Ovary (tissue), 9 donors: Measurements from ENCODE around the gene SMIM5. TPM values are rescaled to one million over a fixed set of nuclear protein-coding genes. Genes with fewer than 3 reads are reported as not detected.
A peak's percentile ranks its signal among the peaks of the same experiment; 100 is the strongest.

Source experiments
- DNase-seq, 5 donors: peaks; one replicate each; pipeline ENCODE4 v3.0.0-alpha.2; 2019 to 2020
- H3K27ac ChIP-seq, 2 donors: fragments of 200-600 bp; one replicate each; pipeline versions ENCODE4 v1.5.1 to v1.8.0; 2019 to 2022
- H3K27me3 ChIP-seq: fragments of 200-600 bp; one replicate; pipeline ENCODE4 v1.8.0; 2022
- H3K36me3 ChIP-seq: fragments of 200-600 bp; sonication (generic); one replicate; pipeline ENCODE4 v1.5.1; 2019
- H3K4me1 ChIP-seq: one replicate; pipeline ENCODE4 v1.8.1; 2013; ENCODE audit warnings: mild to moderate bottlenecking, moderate library complexity; ENCODE audit not compliant: insufficient read depth
- H3K4me3 ChIP-seq: fragments of 200-600 bp; sonication (generic); one replicate; pipeline ENCODE4 v1.5.1; 2017
- H3K9me3 ChIP-seq, 2 donors: fragments of 200-600 bp in 1 of 2; sonication (generic) in 1 of 2; one replicate each; pipeline versions ENCODE4 v1.5.1 to v1.8.1; 2013 to 2019; ENCODE audit warnings: mild to moderate bottlenecking in 1 of 2, moderate library complexity in 1 of 2
- CTCF ChIP-seq, 3 donors: fragments of 450-650 bp in 2 of 3; fragments of 200-600 bp in 1 of 3; IDR thresholded peaks; one replicate each; pipeline versions ENCODE4 v1.5.1 to v1.8.0; 2016 to 2022; ENCODE audit warnings: antibody characterized with exemption in 3 of 3, mild to moderate bottlenecking in 1 of 3
- EP300 ChIP-seq: sonication (generic); formaldehyde crosslinking; IDR thresholded peaks from one replicate; pipeline ENCODE4 v1.6.1; 2017; ENCODE audit warnings: antibody characterized with exemption
- POLR2A ChIP-seq: fragments of 450-650 bp; IDR thresholded peaks from one replicate; pipeline ENCODE4 v1.6.1; 2017; ENCODE audit warnings: antibody characterized with exemption, mild to moderate bottlenecking, moderate library complexity
- WGBS, 3 donors: extraction: QIAGEN DNeasy Blood & Tissue Kit in 1 of 3; methylation state at CpG; one replicate each; pipeline versions ENCODE4 v1.1.5 to v1.1.7; 2013 to 2017; 5-methylcytosine and 5-hydroxymethylcytosine counted together
- intact Hi-C, 4 donors: fragments of 100-400 bp; cut with DNase I; formaldehyde crosslinking; loops; one replicate each; pipeline versions ENCODE4 v1.11.0 to v1.15.1; 2022 to 2023
- polyA plus RNA-seq, 2 donors: library from polyadenylated mRNA; stranded (reverse); fragments of 200-250 nt in 1 of 2; fragments of 350-450 nt in 1 of 2; fragmentation: Illumina TruSeq in 1 of 2; extraction: RNeasy Lipid Tissue Mini Kit (QIAGEN cat#74804) in 1 of 2; gene quantifications; one replicate each; pipeline ENCODE4 v1.2.3, GENCODE V29; 2013 to 2014
- total RNA-seq, 7 donors: library from RNA; depleted of rRNA in 2 of 7; stranded (reverse); fragments of >200 nt in 2 of 7; fragmentation: NEBNext Ultra II Directional in 3 of 7; extraction: Animal tissue kit (Norgen Biotek cat#: 25700) in 3 of 7; gene quantifications; one replicate each; pipeline versions ENCODE4 v1.1.0 to v1.2.4, GENCODE V29; 2016 to 2023
- donor health status: DM: no; HTN: no; CAD: no; lungs with moderate emphysema.
- donor health status: DM: no; HTN: no; CAD: no.
- donor health status: Bipolar disorder and iron deficiency.
- donor health status: DM: yes; HTN: yes; CAD: no.
- donor health status: DM: no; HTN: no; CAD: no.
- donor health status: DM: yes; HTN: yes; CAD: no.

The SMIM5 gene
- total and polyA plus RNA-seq, 9 donors, result 0.51 to 7.9 (median 1.3) TPM

DNA sequence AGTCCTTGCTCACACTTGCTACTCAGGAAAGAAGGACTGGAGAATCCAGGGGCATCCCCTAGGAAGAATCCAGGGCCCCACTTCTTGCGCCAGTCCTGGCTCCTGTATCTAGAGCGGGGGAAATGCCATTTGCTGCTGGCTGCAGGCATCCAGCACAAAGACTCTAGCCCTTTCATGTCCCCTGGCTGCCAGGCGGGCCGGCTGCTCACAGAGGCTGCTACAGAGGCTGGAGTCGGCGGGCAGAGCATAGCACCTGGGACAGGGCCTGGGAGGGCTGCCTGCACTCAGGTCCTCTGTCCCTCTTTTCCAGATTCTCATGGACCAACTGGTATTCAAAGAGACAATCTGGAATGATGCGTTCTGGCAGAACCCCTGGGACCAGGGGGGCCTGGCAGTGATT is 13.8 kb downstream of the SMIM5 start:
- Histone ChIP-seq H3K27ac (no peak overlapping the region), H3K27me3 (no peaks in the 10 kb centered on the region), H3K4me1 (no peaks in the 10 kb centered on the region), H3K4me3 (no peak overlapping the region), H3K9me3 (no peaks in the 10 kb centered on the region), H3K36me3 (no peaks in the 10 kb centered on the region)
- intact Hi-C loops, result no loop called here
- WGBS, 3 donors, result 92 to 95% (median 94%) methylated on average over 7 of the region's 7 CpGs
- no peak for DNase-seq
- TF ChIP-seq CTCF (IDR thresholded peaks at IDR 0.05) (no peak), EP300 (no peak), POLR2A (no peak)

- Histone ChIP-seq H3K9me3 (no peaks in the 10 kb centered on the region), H3K27me3 (no peaks in the 10 kb centered on the region), H3K4me3 (no peak overlapping the region), H3K36me3 (no peaks in the 10 kb centered on the region), H3K27ac (no peak overlapping the region), H3K4me1 (no peaks in the 10 kb centered on the region)
- 97 to 98% (median 97%) methylated on average over 7 of the region's 7 CpGs for WGBS, 3 donors
- TF ChIP-seq POLR2A (no peak), EP300 (no peak), CTCF (IDR thresholded peaks at IDR 0.05) (no peak)
- intact Hi-C loops, result no loop called here
- no peak for DNase-seq
Measured at GRCh38 chr17:75647921-75648320, 14.7 kb downstream of the SMIM5 start.

GRCh38 chr17:75649687-75650086 is 16.5 kb downstream of the SMIM5 start:
- Histone ChIP-seq H3K4me1 (no peaks in the 10 kb centered on the region), H3K4me3 (no peak overlapping the region), H3K27me3 (no peaks in the 10 kb centered on the region), H3K27ac (no peak overlapping the region), H3K36me3 (no peaks in the 10 kb centered on the region), H3K9me3 (no peaks in the 10 kb centered on the region)
- no peak for DNase-seq
- intact Hi-C loops, result no loop called here
- WGBS, 3 donors, result 92 to 94% (median 93%) methylated on average over 6 of the region's 6 CpGs
- TF ChIP-seq CTCF (IDR thresholded peaks at IDR 0.05) (no peak), POLR2A (no peak), EP300 (no peak)

DNA sequence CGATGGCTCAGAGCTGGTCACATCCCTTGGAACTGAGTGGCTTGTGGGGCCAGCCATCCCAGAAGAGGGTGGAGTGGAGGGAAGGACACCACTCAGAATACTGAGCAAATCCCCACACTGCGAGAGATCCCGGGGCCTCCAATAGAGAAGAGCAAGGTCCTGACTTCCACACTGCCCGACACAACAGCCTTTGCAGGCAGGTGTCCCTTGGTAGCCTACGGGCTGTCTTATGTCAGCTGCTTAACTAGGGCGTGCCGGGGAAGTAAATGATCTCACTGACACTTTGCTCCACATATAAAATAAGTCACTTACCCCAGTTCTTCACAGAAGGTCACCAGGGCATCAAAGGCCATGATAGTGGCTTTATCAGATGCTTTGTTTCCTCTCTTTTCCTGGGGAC is 17.6 kb downstream of the SMIM5 start:
- no peak for DNase-seq
- Histone ChIP-seq H3K4me3 (no peak overlapping the region), H3K27ac (no peak overlapping the region), H3K36me3 (no peaks in the 10 kb centered on the region), H3K9me3 (no peaks in the 10 kb centered on the region), H3K27me3 (no peaks in the 10 kb centered on the region), H3K4me1 (no peaks in the 10 kb centered on the region)
- TF ChIP-seq CTCF (IDR thresholded peaks at IDR 0.05) (no peak), EP300 (no peak), POLR2A (no peak)
- intact Hi-C loops, result no loop called here
- WGBS, 3 donors, result 86 to 93% (median 88%) methylated on average over 7 of the region's 7 CpGs

DNA sequence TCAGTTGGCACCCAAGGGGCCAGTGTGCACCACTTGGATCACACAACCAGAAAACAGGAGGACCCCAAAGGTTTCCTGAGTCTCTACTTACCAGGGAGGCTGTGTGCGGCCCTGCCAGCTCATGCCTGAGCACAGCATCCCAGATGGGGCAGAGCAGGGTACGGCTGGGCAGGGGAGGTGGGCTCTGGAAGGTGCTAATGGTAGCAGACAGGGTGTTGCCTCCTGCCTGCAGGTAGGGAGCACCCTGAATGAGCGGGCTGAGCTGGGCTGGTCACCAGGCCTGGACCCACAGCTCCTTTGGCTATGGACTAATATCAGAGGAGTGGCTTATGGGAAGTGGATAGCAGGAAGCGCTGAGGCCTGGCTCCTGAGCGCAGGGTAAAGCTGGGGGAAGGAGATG is 19.1 kb downstream of the SMIM5 start:
- no peaks in the 10 kb centered on the region for H3K27me3 ChIP-seq
- 89 to 96% (median 90%) methylated on average over 5 of the region's 5 CpGs for WGBS, 3 donors
- intact Hi-C loops, result no loop called here
- no peaks in the 10 kb centered on the region for H3K4me1 ChIP-seq
- H3K27ac ChIP-seq, result no peak overlapping the region
- H3K9me3 ChIP-seq, result no peaks in the 10 kb centered on the region
- TF ChIP-seq CTCF (IDR thresholded peaks at IDR 0.05), result no peak
- TF ChIP-seq EP300, result no peak
- TF ChIP-seq POLR2A, result no peak
- H3K4me3 ChIP-seq, result no peak overlapping the region
- no peaks in the 10 kb centered on the region for H3K36me3 ChIP-seq
- peak in 1 of 5 donors; percentile 24 for DNase-seq
